GM19395 (cell line): ENCODE measurements around the gene AUP1.
"Not testable (repeated sequence)": the region's sequence is repeated elsewhere in the genome, so short reads cannot be mapped to it uniquely, and the experiment has no call there.

Experiments
- ATAC-seq: cut with Tn5 transposase; IDR thresholded peaks from one replicate; pipeline ENCODE4 v1.9.1; 2021; ENCODE audit warnings: mild to moderate bottlenecking, moderate library complexity; ENCODE audit not compliant: unreplicated experiment

The AUP1 gene, protein sequence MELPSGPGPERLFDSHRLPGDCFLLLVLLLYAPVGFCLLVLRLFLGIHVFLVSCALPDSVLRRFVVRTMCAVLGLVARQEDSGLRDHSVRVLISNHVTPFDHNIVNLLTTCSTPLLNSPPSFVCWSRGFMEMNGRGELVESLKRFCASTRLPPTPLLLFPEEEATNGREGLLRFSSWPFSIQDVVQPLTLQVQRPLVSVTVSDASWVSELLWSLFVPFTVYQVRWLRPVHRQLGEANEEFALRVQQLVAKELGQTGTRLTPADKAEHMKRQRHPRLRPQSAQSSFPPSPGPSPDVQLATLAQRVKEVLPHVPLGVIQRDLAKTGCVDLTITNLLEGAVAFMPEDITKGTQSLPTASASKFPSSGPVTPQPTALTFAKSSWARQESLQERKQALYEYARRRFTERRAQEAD

GRCh38 chr2:74529357-74530238 is at the start of gene AUP1, which contains the start of gene HTRA2:
Gene AUP1 (minus strand): TSS chr2:74529706. CDS start chr2:74529629, 77 bp downstream.
Gene HTRA2 (plus strand): TSS chr2:74529933. CDS start chr2:74530007, 74 bp downstream.
- ATAC-seq: peak; percentile 82

DNA sequence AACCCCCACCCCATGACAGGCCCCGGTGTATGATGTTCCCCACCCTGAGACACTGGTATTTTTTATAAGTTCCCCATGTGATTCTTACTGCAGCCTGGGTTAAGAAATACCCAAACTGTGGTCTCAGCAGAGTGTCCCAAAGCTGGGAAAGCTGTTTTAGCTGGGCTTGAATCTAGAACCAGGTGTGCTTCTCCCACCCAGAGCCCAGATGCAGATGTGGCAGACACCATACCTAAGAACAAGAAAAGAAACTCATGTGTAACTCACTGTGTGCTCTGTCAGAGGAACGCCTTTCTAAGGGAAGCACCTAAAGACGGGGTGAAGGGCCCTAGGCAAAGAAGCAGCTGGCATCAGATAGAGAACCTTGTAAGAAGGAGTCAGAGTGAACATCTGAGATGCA is 48.9 kb upstream of the AUP1 start:
- ATAC-seq: no peak

GRCh38 chr2:74577448-74577847 is 47.9 kb upstream of the AUP1 start:
- peak; percentile 41 for ATAC-seq

- ATAC-seq: no peak
Observed at GRCh38 chr2:74576863-74577229, 47.3 kb upstream of the AUP1 start.

GRCh38 chr2:74576211-74576862 is 46.8 kb upstream of the AUP1 start:
- ATAC-seq: no peak

GRCh38 chr2:74575320-74575719 is 45.8 kb upstream of the AUP1 start:
- no peak for ATAC-seq

- peak; percentile 51 for ATAC-seq
Observed at GRCh38 chr2:74573747-74574562, 44.4 kb upstream of the AUP1 start.

GRCh38 chr2:74572178-74572925 is 42.8 kb upstream of the AUP1 start:
- no peak for ATAC-seq

- peak; percentile 63 for ATAC-seq
Observed at GRCh38 chr2:74571058-74571457, 41.6 kb upstream of the AUP1 start.

DNA sequence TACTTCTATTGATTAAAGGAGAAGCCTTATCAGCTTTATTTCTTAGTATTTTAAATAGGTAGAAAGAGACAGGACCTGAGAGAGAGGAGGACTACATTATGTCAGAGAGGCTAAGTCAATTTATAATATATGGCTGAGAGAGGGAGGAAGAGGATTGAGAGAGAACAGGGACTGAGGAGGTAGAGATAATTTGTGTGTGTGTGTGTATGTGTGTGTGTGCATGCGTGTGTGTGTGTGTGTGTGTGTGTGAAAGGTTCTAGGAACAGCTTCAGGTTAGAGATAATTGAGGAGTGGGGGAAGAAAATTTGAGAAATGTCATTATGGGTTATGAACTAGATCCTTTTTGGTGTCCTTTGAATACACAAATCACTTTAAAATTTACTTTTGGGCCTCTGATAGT is 40.2 kb upstream of the AUP1 start:
- no peak for ATAC-seq

- no peak for ATAC-seq
Observed at GRCh38 chr2:74567881-74568280, 38.4 kb upstream of the AUP1 start.

- ATAC-seq: no peak
Observed at GRCh38 chr2:74566754-74567085, 37.2 kb upstream of the AUP1 start.

DNA sequence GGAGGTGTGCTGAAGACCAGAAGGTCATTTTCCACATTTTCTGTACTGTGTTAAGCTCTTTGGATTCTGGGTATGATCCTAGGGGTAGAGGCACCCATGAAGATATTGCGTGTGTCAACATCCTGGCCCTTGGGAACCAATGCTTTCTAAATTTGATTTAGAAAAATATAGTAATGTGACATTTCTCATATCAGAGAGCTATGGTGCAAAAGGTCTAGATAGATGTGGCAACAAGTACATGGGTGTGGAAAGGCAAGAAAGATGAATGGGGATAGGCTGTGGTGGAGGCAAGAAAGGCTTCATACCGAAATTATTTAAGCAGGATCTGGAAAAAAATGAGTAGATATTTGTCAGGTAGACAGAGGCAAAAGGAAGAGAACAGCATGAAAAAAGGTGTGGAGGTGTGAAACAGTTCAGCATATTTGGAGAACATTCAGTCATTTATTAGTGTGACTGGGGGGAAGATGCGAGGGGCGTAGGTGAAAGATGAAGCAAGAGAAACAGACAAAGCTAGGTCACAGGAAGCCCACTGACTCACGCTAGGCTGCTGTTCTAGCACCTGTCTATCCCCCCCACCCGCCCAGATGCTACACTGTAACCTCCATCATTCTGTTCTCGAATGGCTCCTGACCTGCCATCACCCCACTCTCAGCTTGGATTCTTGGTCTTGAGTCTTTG is 36.7 kb upstream of the AUP1 start:
- no peak for ATAC-seq

DNA sequence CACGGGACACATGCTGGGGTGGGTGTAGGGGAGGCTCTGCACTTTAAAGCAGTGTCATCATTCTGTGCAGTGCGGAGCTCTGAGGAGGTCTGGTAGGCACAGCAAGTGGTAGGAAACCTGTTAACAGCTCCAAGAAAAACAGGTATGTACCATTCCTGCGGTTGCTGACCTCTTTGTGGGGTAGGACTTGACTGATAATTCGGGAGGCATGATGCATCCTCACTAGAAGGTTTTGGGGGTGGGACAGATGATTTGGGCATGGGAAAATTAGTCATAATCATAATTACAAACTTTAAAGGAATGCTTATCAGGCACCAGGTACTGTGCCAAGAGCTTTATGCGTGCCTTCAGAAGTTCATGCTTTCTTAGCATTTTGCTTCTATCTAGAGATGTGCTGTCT is 34.7 kb upstream of the AUP1 start:
- no peak for ATAC-seq

GRCh38 chr2:74562126-74562775 is 32.7 kb upstream of the AUP1 start:
- no peak for ATAC-seq

GRCh38 chr2:74561022-74561421 is 31.5 kb upstream of the AUP1 start:
- ATAC-seq: not testable (repeated sequence)

- no peak for ATAC-seq
Observed at GRCh38 chr2:74560591-74560990, 31.1 kb upstream of the AUP1 start.

- no peak for ATAC-seq
Observed at GRCh38 chr2:74559912-74560311, 30.4 kb upstream of the AUP1 start.
